ENCODE results near the gene CALD1.

The CALD1 gene

DNA sequence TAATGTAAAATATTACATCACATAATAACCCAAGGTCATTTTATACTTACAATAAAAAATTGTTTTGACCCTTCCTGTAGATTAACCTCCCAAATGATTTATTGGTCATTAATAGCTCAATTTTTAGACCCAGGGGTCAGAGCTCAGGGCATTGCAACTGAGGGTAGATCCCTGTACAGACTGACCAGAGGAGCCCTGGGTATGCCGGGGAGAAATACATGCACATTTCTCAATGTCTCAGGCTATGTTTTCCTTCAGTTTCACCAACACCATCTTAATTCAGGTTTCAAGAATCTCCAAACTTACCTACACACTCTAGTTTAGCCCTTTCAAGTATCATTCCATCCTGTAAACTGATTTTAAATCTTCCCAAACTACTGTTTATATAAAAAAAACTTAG lies 46.2 kb downstream of the CALD1 start:
- H3K27ac ChIP-seq: no peak overlapping the region
- TF ChIP-seq, protein P1, sequence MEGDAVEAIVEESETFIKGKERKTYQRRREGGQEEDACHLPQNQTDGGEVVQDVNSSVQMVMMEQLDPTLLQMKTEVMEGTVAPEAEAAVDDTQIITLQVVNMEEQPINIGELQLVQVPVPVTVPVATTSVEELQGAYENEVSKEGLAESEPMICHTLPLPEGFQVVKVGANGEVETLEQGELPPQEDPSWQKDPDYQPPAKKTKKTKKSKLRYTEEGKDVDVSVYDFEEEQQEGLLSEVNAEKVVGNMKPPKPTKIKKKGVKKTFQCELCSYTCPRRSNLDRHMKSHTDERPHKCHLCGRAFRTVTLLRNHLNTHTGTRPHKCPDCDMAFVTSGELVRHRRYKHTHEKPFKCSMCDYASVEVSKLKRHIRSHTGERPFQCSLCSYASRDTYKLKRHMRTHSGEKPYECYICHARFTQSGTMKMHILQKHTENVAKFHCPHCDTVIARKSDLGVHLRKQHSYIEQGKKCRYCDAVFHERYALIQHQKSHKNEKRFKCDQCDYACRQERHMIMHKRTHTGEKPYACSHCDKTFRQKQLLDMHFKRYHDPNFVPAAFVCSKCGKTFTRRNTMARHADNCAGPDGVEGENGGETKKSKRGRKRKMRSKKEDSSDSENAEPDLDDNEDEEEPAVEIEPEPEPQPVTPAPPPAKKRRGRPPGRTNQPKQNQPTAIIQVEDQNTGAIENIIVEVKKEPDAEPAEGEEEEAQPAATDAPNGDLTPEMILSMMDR (IDR thresholded peaks at IDR 0.05): no peak
- no peak for TF ChIP-seq ZFX (IDR thresholded peaks at IDR 0.05; ENCODE audit: borderline replicate concordance)

DNA sequence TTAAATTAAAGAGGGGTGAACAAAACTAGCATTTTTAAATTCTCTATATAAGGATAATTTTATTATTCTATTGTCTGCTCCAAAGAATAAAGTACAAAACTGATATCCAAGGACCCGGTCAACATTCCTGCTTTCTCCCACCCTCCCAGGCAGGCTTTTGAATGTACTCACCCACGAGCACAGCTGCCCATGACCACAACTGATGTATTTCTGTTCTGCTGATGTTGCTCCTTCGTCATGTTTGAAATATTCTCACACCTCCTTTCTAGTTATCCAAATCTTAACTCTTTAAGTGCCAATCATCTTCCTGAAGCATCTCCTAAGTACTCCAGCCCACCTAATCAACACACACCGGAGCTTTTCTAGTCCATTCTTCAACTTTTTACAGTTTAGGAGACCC lies 46.7 kb downstream of the CALD1 start:
- no peak overlapping the region for H3K27ac ChIP-seq
- no peak for TF ChIP-seq ZFX (IDR thresholded peaks at IDR 0.05; ENCODE audit: borderline replicate concordance)
- TF ChIP-seq, protein P1 (IDR thresholded peaks at IDR 0.05): no peak

DNA sequence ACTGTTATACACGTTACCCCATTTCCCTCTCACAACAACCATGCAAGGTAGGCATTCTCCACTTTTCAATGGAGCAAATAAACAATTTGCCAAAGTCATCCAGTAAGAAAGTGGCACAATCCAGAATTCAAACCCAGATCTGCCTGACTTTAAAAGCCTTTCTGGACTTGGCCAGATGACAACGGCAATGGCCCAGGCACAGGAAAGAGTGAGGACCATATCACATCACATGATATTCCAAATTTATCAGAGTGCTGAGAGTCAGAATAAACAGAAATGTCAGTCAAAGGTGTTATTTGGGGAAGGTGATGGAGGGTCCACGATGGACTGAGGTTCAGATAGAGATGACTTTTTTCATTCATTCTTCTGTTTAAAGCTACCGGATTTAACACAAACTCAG lies 48.0 kb downstream of the CALD1 start:
- TF ChIP-seq, protein P1 (IDR thresholded peaks at IDR 0.05): no peak
- TF ChIP-seq ZFX (IDR thresholded peaks at IDR 0.05; ENCODE audit: borderline replicate concordance): no peak
- H3K27ac ChIP-seq: no peak overlapping the region

DNA sequence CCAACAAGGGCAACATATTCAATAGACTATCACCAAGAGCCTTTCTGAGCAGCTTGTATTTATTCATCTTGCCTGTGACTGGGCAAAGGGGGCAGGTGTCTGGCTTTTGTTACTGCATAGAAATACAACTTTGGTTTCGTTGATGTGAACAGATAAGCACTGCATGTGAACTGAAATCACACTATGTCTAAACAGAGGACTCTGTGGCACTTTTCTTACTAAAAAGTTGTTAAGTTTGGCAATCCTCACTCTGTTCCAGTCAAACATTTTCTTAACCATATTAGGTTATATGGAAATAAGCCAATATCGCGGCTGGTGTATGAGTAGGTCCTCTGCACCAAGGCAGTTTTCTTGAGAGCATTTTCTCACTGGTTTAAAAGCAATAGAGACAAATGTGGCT lies 48.5 kb downstream of the CALD1 start:
- H3K27ac ChIP-seq: no peak overlapping the region
- TF ChIP-seq, protein P1 (IDR thresholded peaks at IDR 0.05): no peak
- no peak for TF ChIP-seq ZFX (IDR thresholded peaks at IDR 0.05; ENCODE audit: borderline replicate concordance)

DNA sequence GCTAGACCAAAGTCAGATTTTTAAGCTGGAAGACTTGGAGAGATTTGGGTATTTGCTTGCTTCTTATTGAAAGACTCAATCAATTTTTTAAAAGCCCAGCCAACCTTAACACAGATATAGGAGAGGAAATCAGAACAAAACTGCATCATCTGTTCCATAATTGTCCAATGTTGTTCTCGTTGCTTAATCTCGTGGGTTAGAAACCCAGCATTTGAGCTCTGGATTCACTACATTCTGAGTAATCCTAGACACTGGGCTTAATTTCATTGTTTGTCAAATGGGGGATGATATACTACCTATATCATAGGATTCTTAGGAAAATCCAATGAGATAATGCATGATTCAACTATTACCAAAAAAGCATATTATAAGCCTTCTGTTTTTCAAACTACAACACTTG lies 48.9 kb downstream of the CALD1 start:
- no peak overlapping the region for H3K27ac ChIP-seq
- TF ChIP-seq, protein P1 (IDR thresholded peaks at IDR 0.05): no peak
- TF ChIP-seq ZFX (IDR thresholded peaks at IDR 0.05; ENCODE audit: borderline replicate concordance): no peak

DNA sequence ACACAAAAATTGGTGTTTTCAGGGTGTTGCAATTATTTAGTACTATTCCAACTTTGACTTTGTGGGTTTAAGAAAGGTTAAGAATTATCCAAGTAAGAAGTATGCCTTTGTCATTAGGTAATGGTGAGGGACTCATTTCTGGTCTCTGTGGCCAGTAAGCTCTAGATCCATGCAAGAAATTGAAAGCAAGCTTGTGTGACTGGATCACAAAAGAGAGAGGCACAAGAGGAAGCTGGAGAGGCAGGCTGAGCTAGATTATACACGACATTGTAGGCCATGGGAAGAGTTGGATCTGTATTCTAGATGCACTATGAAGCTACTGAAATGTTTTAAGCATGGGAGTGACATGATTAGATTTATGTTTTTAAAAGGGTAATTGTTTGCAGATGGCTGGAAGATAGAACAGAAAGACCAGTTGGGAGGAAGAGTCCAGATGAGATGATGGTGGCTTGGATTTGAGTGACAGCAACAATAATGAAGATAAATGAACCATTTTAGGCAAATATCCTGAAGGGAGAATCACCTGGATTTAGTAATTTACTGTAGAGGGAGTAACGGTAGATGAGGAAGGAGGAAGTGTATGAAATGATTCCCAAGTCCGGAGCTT lies 50.0 kb downstream of the CALD1 start:
- no peak overlapping the region for H3K27ac ChIP-seq
- no peak for TF ChIP-seq ZFX (IDR thresholded peaks at IDR 0.05; ENCODE audit: borderline replicate concordance)
- TF ChIP-seq, protein P1 (IDR thresholded peaks at IDR 0.05): no peak

DNA sequence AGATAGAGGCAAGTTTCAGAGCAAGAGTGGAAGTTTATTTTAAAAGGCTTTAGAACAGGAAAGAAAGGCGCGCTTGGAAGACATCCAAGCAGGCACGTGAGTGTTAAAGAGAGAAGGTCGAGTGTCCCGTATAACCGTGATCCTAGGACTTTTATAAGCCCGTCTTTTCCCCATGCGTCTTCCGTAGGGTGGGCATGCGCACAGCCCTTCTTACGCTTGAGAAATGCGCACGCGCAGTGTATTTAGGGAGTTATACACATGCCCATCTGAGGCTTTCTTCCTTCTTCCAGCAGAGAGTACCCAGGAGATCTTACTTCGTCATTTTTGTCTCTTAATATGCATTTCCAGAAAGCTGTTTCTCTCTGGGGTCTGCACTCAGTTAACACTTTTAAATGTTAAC lies 52.4 kb downstream of the CALD1 start:
- no peak overlapping the region for H3K27ac ChIP-seq

More for the DNA sequence above, 52.4 kb downstream of the CALD1 start:
- no peak for TF ChIP-seq ZFX (IDR thresholded peaks at IDR 0.05; ENCODE audit: borderline replicate concordance)
- TF ChIP-seq, protein P1 (IDR thresholded peaks at IDR 0.05): no peak
